ENCODE results near the gene SPTB.

SPTB gene

DNA sequence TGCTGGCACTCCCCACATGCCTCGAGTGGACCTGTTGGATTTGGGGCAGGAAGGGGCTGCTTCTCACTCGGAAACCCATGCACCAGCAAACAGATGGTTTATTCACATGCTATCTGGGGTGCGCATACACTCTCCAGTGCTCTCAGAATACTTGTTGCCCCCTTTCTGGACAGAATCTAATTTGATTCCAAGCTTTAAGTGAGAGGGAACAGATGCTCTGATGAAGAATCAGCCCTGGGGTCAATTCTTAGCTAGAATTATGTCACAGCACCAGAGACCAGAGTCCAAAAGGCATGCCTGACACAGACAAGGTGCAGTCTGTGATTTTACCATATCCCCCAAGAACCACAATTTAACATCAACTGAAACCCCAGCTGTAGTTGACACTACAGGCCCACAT is 83.8 kb downstream of the SPTB start:
- in situ Hi-C loops (cut with HindIII; ENCODE audit: low sequenced_read_pairs): loop anchor here (25.0 kb wide), 1 partner anchor 91 kb away; the partner anchor contains the start of gene SPTB
- H3K4me3 ChIP-seq (ENCODE audit: low read depth, low read length): no peak overlapping the region
- TF ChIP-seq, protein P1, sequence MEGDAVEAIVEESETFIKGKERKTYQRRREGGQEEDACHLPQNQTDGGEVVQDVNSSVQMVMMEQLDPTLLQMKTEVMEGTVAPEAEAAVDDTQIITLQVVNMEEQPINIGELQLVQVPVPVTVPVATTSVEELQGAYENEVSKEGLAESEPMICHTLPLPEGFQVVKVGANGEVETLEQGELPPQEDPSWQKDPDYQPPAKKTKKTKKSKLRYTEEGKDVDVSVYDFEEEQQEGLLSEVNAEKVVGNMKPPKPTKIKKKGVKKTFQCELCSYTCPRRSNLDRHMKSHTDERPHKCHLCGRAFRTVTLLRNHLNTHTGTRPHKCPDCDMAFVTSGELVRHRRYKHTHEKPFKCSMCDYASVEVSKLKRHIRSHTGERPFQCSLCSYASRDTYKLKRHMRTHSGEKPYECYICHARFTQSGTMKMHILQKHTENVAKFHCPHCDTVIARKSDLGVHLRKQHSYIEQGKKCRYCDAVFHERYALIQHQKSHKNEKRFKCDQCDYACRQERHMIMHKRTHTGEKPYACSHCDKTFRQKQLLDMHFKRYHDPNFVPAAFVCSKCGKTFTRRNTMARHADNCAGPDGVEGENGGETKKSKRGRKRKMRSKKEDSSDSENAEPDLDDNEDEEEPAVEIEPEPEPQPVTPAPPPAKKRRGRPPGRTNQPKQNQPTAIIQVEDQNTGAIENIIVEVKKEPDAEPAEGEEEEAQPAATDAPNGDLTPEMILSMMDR (IDR thresholded peaks at IDR 0.05; ENCODE audit: low read depth, low read length): no peak
- no peak for DNase-seq (ENCODE audit: low read depth, low spot score)

DNA sequence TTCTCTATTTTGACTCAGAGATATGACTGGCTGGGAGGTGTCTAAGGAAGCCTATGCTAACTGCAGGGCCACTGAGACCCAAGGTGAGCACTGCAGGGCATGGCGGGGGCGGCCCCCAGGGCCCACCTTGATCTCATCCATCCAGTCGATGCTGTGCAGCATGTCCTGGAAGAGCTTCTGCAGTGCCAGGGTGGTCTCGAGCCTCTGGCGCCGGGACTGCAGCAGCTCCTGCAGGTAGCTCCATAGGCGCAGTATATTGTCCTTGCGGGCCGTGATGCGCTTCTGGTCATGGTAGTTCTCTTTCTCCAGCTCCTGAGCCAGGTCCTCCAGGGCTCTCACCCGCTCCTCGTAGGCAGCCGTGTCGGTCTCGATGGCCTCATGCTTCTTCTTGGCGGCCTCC is 84.5 kb downstream of the SPTB start:
- TF ChIP-seq, protein P1 (IDR thresholded peaks at IDR 0.05; ENCODE audit: low read depth, low read length): no peak
- DNase-seq (ENCODE audit: low read depth, low spot score): no peak
- in situ Hi-C loops (cut with HindIII; ENCODE audit: low sequenced_read_pairs): loop anchor here (25.0 kb wide), 1 partner anchor 92 kb away; the partner anchor contains the start of gene SPTB
- no peak overlapping the region for H3K4me3 ChIP-seq (ENCODE audit: low read depth, low read length)

DNA sequence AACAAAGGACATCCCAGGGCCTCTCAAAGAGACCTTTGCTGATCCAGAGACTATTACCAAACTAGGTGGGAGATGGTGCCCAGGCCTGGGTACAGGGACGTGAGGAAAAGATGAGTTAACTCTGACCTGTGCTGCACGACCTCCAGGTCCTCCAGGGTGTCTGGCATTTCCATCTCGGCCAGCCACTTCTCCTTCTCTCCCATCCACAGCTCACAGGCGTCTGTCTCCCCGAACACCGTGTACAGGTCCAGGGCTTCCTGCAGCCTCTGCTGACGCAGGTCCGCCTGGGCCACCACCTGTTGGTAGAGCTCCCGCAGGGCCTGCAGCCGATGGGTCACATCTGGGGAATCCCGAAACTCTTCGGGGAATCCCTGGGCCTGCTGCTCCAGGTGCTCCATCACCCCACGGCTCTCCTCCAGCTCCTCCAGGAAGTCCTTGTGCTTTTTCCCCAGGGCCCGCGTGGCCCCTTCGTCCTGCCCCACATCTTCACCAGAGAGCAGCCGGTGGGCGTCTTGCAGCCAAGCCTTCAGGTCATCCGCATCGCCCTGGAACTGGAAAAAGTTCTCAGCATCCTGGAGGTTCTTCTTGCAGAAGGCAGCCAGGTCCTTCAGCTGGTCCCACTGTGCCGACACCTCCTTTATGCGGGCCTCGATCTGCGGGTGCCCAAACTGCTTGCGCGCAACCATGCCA is 86.7 kb downstream of the SPTB start:
- H3K4me3 ChIP-seq (ENCODE audit: low read depth, low read length): no peak overlapping the region
- TF ChIP-seq, protein P1 (IDR thresholded peaks at IDR 0.05; ENCODE audit: low read depth, low read length): no peak
- in situ Hi-C loops (cut with HindIII; ENCODE audit: low sequenced_read_pairs): loop anchor here (25.0 kb wide), 1 partner anchor 94 kb away; the partner anchor contains the start of gene SPTB
- no peak for DNase-seq (ENCODE audit: low read depth, low spot score)

DNA sequence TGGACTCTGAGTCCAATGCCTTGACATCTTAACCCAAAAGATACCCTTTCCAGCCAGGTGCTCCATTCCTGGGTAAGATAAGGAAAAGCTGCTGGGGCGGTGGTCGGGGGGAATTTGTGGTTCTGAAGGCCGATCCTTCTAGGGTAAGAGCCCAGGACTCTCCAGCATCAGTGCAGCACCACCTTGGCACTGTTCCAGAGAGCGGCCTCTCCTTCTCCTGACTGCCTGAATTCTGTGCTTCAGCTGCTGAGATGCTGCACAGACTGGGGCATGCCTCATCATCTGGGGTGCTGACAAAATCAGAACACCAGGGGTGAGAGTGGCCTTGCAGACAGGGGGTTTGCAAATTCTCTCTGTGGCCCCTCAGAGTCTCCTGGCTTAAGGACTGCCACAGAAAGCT is 87.5 kb downstream of the SPTB start:
- TF ChIP-seq, protein P1 (IDR thresholded peaks at IDR 0.05; ENCODE audit: low read depth, low read length): no peak
- no peak for DNase-seq (ENCODE audit: low read depth, low spot score)
- H3K4me3 ChIP-seq (ENCODE audit: low read depth, low read length): no peak overlapping the region
- in situ Hi-C loops (cut with HindIII; ENCODE audit: low sequenced_read_pairs): loop anchor here (25.0 kb wide), 1 partner anchor 95 kb away; the partner anchor contains the start of gene SPTB

DNA sequence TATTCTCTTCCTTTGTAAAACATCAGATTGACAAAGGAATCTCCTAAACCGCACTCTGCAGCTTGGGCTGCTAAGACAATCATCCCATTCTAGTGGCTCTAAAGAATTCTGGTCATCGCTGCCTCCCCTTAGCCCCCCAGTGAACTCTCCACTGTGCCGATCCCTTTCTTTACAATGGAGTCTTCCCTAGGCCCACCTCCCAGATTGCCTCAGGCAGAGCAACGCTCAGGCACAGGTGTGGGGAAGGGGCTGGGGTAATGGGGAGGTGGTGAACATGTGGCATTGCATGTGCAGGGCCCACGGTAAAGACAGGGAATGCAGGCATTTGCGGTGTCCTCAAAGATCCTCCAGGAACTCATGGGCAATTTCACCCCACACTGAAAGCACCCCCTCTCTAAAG is 89.2 kb downstream of the SPTB start:
- no peak for DNase-seq (ENCODE audit: low read depth, low spot score)
- TF ChIP-seq, protein P1 (IDR thresholded peaks at IDR 0.05; ENCODE audit: low read depth, low read length): no peak
- no peak overlapping the region for H3K4me3 ChIP-seq (ENCODE audit: low read depth, low read length)
- in situ Hi-C loops (cut with HindIII; ENCODE audit: low sequenced_read_pairs): loop anchor here (25.0 kb wide), 1 partner anchor 97 kb away; the partner anchor contains the start of gene SPTB

DNA sequence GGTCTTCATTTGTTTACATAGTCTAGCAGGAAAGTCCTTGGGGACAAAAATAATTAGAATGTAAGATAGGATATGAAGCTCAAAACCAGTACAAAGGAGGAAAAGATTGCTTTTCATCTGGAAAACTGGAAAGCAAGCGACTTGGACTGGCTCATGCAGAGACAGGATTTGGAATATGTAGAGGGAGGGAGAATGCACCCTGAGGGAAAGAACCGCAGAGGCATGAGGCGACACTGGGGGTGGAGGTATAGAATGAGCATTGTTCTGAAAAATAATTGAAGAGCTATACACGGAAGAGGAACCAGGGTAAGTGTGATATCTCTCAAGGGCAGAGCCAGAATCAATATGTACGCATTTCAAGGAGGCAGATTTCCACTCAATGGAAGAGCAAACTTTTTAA is 90.0 kb downstream of the SPTB start:
- no peak overlapping the region for H3K4me3 ChIP-seq (ENCODE audit: low read depth, low read length)
- DNase-seq (ENCODE audit: low read depth, low spot score): no peak
- TF ChIP-seq, protein P1 (IDR thresholded peaks at IDR 0.05; ENCODE audit: low read depth, low read length): no peak
- in situ Hi-C loops (cut with HindIII; ENCODE audit: low sequenced_read_pairs): loop anchor here (25.0 kb wide), 1 partner anchor 98 kb away; the partner anchor contains the start of gene SPTB

Measured in astrocyte of the spinal cord (primary cell).